Stimulated activated CD8-positive, alpha-beta memory T cell treated with anti-CD3 and anti-CD28 coated beads, Interleukin-4, amount 100 ng/mL, for 24 hours (primary cell): Measurements from ENCODE around the gene MSL3B.

Experiments
- DNase-seq: peaks from one replicate; pipeline ENCODE4 v3.0.0-alpha.2; 2020; ENCODE audit warnings: low read depth

The MSL3B gene

GRCh38 chr2:233833345-233833744 is 34.8 kb downstream of the MSL3B start:
- DNase-seq = no peak

GRCh38 chr2:233832869-233833311 is 35.3 kb downstream of the MSL3B start:
- DNase-seq = no peak

DNA sequence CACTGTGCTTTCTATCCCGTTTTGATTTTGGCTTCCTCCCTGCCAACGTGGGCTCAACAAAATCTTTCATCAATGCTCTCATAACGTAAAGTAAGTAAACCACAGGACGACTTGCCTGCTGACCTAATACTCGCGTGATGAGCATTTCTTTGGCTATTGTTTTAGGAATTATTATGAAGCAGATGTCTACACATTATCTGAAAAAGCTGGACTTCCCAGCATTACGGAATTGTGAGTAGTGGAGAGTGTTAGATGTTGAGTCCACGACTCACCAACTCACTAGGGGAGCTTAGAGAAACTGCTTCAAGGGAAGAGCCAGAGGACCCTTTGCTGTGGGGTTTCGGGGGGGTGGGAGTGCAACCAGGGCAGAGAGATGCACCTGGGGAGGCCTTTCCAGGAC is 35.8 kb downstream of the MSL3B start:
- DNase-seq = no peak

- DNase-seq = no peak
Measured at GRCh38 chr2:233831861-233832260, 36.3 kb downstream of the MSL3B start.

- no peak for DNase-seq
Measured at GRCh38 chr2:233831011-233831721, 37.0 kb downstream of the MSL3B start.

- DNase-seq = no peak
Measured at GRCh38 chr2:233830111-233830802, 37.9 kb downstream of the MSL3B start.

GRCh38 chr2:233829193-233830110 is 38.7 kb downstream of the MSL3B start:
- DNase-seq = no peak

DNA sequence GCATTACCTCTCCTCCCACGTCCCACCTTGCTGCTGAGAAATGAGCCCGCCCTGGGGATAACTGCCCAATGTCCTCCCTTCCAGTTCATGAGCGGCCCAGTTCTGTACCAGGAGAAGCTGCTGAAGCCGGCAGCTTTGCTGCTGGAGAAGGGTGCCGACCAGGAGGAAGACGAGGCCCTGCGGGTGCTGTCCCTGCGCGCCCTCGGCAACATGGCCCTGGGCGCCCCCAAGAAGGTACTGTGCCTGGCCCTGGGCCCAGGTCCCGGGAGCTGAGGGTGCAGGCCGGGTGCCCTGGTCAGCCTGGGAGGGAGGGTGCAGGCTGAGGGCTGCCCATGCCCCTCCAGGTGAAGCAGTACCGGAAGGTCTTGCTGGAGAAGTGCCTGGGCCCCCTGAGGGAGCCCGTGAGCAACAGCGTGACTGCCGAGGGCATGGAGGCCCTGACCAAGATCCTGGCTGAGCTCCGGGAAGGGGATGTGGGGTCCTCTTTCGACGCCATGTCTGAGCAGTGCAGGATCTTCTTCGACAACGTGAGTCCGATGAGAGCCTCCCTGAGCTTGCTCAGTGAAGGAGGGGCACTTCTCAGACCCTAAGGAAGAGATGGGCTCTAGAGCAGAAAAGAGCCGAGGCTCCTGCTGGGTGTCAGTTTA is 39.5 kb downstream of the MSL3B start:
- no peak for DNase-seq

GRCh38 chr2:233824373-233824772 is 43.8 kb downstream of the MSL3B start:
- DNase-seq = no peak

DNA sequence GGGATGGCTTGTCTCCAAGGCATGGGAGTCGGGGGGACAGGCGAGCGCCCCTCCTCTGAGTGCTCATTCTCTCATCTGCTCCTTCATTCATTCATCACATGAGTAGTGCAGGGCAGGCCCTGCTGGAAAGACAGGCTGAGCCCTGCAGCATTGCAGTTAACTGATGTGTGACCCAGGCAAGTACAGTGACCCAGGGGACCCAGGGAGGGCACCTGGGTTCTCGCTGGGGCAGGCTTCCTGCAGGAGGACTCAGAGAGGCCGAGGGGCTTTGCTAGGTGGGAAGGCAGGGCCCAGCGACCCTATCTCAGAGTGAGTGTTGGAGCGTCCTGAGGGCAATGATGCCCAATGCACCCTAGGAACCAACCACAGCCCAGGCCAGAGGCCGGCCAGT is 44.5 kb downstream of the MSL3B start:
- DNase-seq = no peak

DNA sequence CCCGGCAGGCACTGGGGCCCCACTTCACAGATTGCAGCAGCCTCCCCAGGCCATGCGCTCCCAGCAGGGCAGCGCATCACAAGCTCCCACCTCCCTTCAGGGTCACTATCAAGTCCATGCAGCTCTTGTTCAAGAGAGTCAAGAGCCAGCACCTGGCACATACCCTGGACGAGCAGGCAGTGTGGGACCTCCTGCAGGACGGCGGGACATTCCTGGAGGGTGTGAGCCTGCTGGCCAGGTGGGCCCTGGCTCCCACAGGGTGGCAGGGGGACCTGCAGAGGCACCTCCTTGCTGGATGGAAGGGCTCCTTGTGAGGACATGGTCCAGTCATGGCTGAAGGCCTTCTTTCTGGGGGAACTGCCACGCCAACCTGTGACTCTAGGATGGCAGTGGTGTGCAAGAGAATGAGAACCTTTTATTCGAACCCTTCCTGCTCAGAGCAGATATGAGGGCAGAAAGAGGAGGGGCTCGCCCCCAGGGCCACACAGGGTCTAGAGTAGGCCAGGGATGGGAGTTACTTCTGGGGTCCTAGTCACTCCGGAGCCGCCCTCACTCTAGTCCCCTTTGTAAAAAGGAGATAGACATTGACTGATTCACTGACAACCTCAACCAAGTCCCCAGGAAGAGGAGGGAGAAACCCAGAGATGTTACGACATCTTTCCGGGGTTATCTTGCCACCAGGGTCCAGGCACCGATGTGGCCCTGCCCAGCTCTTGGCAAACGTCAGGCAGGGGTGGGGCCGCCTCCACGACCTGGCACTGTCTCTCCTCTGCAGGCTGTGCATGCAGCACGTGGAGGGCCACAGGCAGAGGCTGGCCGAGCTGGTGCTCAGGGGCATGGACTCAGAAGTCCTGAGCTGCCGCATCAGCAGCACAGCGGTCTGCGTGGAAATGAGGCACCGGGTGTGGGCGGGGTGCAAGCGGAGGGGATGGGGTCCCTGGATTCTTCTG is 45.1 kb downstream of the MSL3B start:
- no peak for DNase-seq

DNA sequence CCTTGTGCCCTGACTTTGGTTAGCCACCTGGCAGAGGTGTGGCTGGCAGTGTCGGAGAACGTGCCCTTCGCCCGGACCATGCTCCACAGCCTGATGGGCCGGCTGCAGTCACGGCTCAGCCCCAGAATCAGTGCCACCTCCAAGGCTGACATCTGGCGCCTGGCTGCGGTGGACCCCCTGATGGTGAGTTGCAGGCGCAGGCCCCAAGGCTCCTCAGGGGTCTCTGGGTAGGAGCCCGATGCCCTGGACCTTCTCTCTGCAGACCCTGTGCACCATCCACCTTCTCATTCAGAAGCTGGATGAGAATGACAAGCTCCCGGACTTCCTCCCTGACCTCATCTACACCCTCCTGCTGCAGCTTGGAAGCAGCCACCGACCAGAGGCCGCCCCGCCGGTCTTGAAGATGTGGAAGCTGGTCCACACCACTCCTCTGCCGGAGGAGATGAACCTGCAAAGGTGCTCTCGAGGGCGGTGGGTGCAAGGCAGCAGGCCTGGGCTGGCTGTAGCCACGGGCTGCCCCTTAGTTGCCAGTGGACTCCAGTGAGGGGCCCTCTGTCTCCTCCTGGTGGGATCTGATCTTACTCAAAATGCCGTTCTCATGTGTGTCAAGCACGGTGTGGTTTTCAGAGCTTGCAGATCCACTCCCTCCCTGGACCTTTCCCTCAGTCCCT is 46.0 kb downstream of the MSL3B start:
- DNase-seq = no peak

DNA sequence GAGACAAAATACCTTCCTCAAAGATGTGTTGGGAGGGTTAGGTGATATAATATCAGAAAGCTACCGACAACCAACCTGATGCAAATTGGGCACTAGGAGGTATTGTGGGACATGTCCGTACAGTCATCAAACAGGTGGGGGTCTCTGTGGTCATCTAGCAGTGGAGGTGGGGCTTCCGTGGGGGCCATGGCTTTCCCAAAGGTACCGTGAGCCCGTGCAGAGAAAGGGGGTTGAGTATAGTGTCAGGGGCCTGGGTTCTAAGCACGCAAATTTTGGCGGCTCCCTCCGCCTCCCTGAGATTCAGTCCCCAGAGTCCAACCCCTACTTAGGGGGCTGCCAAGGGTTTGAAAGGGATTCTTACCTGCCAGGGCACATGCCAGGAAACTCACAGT is 46.5 kb downstream of the MSL3B start:
- DNase-seq = no peak

- DNase-seq = no peak
Measured at GRCh38 chr2:233821196-233821595, 47.0 kb downstream of the MSL3B start.

- no peak for DNase-seq
Measured at GRCh38 chr2:233820774-233821105, 47.4 kb downstream of the MSL3B start.

- DNase-seq = no peak
Measured at GRCh38 chr2:233819884-233820773, 48.1 kb downstream of the MSL3B start.

GRCh38 chr2:233818639-233819621 is 49.3 kb downstream of the MSL3B start:
- DNase-seq = no peak

- no peak for DNase-seq
Measured at GRCh38 chr2:233817995-233818638, 50.1 kb downstream of the MSL3B start.
